HG03103 (cell line): ENCODE data around the gene PLEKHG3.

ENCODE experiments used
- ATAC-seq: cut with Tn5 transposase; IDR thresholded peaks from one replicate; pipeline ENCODE4 v1.9.1; 2021; ENCODE audit warnings: low read depth; ENCODE audit not compliant: unreplicated experiment

PLEKHG3 gene

GRCh38 chr14:64706119-64706592, 1.9 kb downstream of the PLEKHG3 start:
- no peak for ATAC-seq

DNA sequence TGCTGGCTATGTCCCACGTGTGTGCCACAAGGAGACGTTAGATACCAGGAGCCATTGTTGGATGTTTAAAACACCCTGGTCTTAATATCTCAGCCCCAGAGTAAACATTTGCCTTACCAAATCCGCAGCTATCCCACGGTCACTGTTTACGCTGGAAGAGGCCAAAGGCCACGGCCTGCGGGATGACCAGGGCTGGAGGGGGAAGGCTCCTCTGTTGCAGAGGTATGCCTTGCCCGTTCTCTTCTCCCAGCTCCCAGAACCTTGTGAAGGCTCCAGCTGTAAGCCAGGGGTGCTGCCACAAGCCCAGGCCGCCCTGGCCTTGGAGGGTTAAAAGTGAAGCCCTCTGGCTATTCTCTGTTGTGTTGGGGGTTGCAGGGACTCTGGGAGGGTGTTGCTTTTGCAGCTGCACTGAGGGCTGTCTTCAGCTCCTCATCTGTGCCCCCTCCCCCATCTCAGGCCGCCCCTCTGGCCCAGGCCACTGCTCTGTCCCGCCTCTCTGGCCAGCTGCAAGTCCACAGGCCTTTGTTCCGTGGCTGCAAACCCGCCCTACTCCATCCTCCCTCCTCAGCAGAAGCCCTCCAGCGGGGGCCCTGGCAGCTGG, 2.5 kb downstream of the PLEKHG3 start:
- ATAC-seq: no peak

GRCh38 chr14:64707661-64708060, 3.4 kb downstream of the PLEKHG3 start:
- ATAC-seq: no peak

DNA sequence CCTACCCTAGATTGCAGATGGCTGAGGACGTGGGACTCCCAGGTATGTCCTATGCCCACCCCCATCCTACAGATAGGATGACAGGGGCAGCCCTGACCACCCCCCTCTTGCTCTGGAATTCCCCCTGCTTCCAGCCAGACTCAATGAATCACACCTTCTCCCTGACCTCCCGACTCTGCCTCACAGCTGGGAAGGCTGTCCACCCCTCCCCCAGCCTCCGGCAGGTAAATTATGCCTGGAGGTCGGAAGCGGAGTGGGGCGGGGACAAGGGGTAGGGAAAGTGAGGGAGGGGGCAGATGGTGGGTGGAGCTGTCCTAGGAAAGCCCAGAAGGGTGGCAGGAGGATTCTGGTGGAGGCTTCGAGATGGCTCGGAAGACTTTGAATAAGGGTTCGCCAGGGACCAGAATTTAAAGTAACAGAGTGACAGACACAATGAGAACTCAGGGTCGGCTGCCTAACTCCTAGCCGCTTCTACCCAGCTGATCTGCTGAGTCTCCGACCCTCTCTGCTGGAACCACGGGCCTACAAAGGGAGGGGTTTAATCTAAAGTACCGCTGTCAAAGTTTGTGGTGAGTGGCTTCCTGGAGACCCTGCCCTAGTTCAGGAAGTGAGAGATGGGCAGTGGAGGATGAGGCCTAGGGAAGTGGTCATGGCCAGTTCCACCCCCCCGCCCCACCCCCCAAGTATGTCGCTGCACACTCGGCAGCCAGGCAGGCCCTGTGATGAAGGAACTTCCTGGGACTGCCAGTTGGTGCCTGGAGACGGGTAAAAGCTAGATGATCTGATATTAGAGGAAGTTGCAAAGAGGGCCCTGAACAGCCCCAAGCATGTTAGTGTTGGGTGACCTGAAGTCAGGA, 4.2 kb downstream of the PLEKHG3 start:
- no peak for ATAC-seq

DNA sequence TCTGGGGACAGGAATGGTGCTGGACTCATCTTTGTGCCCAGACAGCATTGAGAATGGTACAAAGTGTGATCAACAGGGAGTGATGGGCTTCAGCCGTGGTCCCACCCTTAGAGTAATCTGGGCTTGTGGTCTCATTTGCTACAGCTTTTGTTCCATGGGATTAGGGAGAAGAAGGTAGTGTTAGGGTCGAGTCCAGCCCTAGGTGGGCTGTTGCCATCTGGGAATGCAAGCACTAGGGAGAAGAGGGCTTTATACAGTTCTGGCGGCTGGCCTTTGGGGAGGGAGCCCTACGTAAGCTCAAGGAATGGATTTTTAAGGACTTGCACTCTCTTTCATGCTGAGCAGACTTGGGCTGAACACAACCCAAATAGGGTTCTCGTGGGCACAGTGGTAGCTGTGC, 4.9 kb downstream of the PLEKHG3 start:
- no peak for ATAC-seq

DNA sequence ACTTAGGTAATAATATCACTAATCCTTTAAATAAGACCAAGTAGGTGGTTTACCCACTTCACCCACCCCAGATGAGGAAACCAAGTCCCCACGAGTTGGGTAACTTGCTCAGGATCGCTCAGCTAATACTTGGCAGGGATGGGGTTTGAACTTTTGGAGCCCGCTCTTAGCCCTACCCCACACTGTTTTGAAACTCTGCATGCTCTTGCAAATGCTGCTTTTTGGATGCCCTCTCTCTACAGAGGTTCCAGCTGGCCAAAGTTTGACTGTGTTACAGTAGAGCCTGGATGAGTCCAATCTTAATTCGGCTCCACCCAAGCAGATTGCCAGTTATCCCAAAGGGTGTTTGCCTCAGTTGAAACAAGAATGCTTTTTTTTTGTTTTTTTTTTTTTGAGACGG, 6.8 kb downstream of the PLEKHG3 start:
- ATAC-seq: no peak

DNA sequence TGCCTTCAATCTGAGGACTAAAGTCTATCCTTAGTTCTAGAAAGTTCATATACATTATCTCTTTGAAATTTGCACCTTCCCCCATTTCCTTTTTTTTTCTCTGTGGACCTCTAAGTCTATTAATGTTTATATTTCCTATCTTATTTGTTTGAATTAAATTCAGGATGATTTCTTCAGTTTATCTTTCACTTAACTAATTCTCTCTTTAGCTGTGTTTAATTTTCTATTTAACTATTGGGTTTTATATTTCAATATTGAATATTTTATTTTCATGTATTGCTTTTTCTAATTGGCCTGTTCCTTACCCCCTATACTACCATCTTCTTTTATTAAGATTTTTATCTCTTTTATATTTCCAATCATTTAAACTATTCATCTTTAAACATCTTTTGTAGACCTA, 9.5 kb downstream of the PLEKHG3 start:
- no peak for ATAC-seq

- no peak for ATAC-seq
Measured at GRCh38 chr14:64714432-64715025, 10.3 kb downstream of the PLEKHG3 start.

GRCh38 chr14:64715146-64715627, 11.0 kb downstream of the PLEKHG3 start:
- ATAC-seq: no peak

DNA sequence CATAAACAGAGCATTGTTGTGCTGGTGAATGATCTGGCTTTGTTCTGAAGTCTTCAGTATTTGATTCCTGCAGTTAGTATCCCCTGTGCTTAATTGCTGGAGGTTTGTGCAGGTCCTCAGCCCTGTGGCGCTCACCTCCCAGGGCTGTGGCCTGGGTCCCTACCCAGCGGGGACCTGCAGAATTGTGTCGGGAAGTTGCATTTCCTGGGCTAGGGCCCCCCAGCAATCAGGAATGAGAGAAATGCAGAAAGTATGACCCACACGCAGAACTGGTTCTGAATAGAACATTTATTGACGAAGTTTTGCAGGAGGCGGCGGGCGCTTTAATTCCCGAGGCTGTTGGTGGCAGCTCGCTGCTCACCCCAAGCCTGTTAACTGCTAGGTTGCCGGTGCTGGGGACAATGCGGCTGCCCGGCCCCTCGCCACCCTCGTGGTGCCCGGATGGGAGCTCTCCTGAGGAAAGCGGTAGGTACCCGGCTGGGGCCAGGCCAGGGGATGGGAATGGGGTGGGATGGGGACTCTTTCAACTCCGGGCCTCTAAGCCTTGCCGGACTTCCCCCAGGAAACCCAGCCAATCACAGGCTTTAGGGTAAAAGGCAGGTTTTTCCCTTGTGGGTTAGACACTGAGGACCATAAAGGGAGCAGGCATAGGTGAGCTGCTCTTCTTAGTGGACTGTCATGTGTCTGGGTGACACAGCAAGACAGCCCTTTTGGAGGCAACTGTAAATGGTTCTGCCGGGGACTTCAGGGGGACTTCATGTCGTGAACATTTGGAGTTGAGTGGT, 11.6 kb downstream of the PLEKHG3 start:
- ATAC-seq: no peak

DNA sequence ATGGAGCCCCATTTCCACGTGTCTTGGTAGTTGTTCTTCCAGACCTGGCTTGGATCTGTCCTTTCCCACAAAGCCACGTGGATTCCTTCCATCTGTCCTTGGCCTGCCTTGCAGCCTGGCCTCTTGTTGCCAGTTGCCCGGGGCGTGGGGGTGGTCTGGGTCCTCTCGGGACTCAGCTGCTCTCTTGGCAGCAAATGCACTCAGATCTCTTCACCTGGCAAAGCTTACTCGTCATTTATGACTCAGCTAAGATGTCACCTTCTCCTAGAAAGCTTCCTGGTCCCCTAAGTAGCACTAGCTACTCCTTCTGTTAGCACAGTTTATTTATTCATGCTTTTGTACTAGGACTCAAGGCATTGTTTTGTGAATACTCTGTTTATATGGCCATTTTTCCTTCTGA, 13.6 kb downstream of the PLEKHG3 start:
- ATAC-seq: no peak

DNA sequence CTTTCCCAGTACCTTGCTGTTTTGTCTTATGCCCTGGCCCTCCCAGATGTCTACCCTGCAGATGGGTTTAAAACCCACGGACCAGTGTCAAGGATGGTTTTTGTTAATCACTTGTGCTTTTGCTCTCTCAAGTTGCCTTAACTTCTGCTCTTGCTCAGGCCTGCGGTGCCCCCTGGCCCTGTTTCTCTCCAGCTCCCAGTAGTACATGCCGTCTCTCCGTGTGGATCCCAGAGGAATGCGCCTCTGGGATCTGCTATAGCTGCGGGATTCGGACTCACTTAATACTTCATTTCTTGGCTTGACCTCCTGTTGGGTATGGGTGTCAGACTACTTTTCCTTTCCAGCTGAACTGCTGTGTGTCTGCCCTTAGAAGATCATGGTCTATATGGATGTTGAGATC, 14.5 kb downstream of the PLEKHG3 start:
- no peak for ATAC-seq

DNA sequence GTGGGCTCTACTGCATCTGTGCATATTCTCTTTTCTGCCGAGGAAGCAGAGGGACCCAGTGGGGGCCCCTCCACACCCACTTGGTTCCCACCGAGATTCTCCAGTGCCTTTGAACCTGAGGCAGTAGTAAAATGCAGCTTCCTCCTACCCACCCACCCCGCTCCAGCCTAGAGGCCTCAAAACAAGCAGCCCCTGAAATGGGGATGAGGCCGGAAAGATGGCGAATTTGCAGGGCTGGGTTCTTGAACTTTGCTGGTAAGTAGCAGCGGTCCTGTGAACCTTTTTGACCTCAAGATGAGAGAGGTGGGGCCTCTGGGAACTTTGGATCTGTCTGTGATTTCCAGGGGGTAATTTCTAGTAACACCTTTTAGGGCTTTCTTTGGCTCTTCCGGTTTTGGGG, 15.4 kb downstream of the PLEKHG3 start:
- ATAC-seq: no peak

DNA sequence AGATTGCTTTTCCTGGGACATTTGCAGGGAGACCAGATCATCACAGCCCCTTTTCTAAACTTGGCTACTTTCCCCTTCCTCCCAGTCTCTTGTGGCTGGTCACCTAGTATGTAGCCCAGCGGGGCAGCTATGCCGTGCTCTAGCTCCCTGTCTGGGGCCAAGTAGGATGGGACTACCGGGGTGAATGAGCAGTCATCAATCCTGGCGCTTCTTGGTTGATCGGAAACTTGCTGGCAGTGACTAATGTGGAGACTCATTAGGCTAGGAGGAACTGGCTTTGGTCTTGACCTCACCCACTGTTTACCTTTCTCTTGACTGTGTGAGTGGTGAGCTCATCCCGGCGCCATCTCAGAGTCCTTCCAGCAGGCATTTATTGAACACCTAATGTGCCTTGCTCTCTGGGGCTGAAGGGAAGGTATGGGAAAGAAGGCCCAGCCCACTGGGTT, 15.9 kb downstream of the PLEKHG3 start:
- ATAC-seq: no peak

DNA sequence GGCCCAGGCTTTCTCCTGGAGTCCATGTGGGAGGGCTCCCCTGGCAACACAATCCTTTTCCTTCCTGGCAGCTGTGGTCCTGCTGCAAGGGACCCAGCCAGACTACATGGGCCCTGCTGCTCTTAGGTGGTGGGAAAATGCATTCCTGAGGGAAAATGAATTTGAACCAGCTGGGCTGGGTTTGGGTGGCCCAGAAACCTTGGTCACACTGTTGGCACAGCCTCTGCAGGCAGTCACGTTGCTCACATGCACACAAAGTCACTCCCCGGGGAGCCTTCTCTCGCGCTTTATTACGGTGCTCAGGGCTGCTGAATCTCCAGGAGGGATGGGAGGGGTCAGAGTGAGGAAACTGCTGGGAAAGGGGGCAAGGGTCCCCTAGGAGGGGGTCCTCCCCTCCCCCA, 17.2 kb downstream of the PLEKHG3 start:
- no peak for ATAC-seq

- ATAC-seq: no peak
Measured at GRCh38 chr14:64721899-64722298, 17.7 kb downstream of the PLEKHG3 start.

DNA sequence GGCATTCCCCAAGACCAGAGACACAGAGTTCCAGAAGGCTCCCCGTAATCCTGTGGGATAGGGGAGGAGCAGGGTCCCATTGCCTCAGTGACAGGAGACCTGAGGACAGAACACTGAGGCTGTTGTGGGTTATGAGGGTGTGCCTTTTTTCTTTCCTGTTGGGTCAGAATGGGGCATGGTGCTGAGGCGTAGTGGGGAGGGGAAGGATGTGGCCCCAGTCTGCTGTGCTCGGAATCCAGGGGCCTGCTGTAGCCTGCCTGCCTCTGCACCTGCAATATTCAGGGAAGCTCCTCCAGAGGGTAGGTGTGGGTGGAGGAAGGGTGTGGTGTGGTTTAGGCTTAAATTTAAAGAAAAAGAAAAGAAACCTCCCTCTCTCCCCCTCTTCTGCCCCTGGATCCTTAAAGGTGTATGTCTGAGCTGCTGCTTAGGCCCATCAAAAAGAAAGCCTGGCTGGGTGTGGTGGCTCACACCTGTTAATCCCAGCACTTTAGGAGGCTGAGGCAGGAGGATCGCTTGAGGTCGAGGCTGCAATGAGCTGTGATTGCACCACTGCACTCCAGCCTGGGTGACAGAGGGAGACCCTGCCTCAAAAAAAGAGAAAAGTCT, 18.7 kb downstream of the PLEKHG3 start:
- no peak for ATAC-seq

DNA sequence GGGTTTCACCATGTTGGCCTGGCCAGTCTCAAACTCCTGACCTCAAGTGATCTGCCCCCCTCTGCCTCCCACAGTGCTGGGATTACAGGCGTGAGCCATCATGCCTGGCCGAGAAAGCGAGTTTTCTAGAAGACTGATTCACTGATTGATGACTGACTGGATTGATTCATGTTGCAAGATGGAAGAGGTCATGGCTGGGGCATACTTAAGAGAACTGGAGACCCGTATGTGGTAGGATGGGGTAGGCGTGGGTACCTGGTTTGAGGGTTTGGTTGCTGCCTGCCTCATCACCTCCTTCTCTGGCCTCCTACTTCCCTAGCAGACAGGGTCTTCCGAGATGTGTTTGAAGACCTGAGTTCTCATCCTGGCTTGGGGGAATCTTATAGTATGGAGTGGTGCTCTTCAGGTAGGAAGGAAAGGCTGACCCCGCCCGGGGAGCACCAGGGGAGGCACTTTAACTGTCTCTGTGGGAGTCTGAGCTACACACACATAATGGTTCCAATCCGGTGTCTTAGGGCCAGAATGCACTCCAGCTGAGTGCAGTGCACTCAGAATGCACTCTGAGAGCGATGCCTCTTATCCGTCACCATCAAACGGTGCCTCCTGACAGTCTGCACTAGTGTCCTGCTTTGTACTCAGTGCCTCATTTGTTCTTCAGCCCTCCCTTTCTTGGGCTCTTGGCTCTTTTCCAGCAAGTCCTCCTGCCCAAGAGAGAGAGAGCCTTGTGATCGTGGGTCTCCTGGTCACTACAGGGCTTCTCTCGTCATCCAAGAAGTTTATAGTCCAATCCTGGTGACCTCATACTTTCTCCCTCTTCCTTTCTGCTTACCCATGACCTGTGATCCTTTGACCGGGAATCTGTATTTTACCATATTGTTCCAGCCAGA, 19.7 kb downstream of the PLEKHG3 start:
- no peak for ATAC-seq

DNA sequence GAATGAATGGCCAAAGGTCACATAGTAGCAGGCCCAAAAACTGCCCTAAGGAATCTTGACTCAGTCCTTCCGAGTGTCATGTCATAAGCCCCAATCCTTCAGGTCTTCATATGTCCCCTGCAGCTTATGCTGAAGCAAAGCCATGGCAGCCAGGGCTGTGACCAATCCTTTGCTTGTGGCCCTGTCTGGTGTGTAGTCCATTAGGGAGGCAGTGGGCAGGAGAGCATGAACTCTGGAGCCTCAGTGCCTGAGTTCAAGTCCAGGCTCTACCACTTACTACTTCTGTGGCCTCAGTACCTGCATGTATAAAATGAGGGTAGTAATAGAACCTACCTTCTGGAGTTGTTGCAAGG, 20.3 kb downstream of the PLEKHG3 start:
- no peak for ATAC-seq
